ENCODE results near the gene SAMD4A. TPM values are rescaled to one million over a fixed set of nuclear protein-coding genes. Genes with fewer than 3 reads are reported as not detected.

The SAMD4A gene
- total RNA-seq (2022; extraction: Qiagen RNA extraction; ENCODE audit: low read depth) = 7.5 to 8.4 TPM (median 7.9 TPM) in 5 replicates

GRCh38 chr14:54566410-54567223, at the start of gene SAMD4A:
TSS of gene SAMD4A (plus strand) at chr14:54567128. CDS start at chr14:54567917, 789 bp downstream.

Other genes with a start within 250 kb of the SAMD4A start
- 74.2 to 81.5 TPM (median 79.1 TPM) in 5 replicates for gene CDKN3, start 170.1 kb upstream of the SAMD4A start, total RNA-seq (2022; extraction: Qiagen RNA extraction; ENCODE audit: low read depth)
- 251 to 333 TPM (median 272 TPM) in 5 replicates for gene CNIH1, start 125.8 kb upstream of the SAMD4A start, total RNA-seq (2022; extraction: Qiagen RNA extraction; ENCODE audit: low read depth)
- gene GMFB, start 78.1 kb upstream of the SAMD4A start, total RNA-seq (2022; extraction: Qiagen RNA extraction; ENCODE audit: low read depth) = 33.4 to 64.2 TPM (median 43.8 TPM) in 5 replicates
- gene CGRRF1, start 57.2 kb upstream of the SAMD4A start, total RNA-seq (2022; extraction: Qiagen RNA extraction; ENCODE audit: low read depth) = 17.2 to 23.2 TPM (median 23.0 TPM) in 5 replicates

Measured in A549 treated with DMSO at 1 μM for 4 hours (cell line).